ENCODE results near the gene MAP9. TPM values are rescaled to one million over a fixed set of nuclear protein-coding genes. Genes with fewer than 3 reads are reported as not detected.

Gene MAP9
- total and polyA plus RNA-seq, 2 experiments from 2014 or later = 16.0 to 33.7 TPM

DNA sequence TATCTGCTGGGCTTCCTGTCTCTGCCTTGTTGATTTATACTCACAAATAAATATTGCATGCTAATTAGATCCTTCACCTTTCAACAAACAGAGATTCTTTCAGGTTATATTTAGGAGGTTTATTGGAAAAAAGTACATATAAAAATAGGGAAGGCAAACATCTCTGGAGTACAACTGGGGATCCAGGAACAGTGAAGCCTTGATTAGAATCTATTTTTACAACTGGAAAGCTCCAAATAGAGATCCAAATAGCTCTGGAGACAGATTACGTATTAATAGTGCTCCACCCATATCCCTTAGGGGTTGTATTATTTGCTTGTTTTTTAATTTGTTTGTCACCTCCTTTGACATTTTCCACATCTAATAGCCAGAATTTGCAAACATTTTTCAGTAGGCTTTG lies 46.9 kb upstream of the MAP9 start (continued):
- TF ChIP-seq, protein P1, sequence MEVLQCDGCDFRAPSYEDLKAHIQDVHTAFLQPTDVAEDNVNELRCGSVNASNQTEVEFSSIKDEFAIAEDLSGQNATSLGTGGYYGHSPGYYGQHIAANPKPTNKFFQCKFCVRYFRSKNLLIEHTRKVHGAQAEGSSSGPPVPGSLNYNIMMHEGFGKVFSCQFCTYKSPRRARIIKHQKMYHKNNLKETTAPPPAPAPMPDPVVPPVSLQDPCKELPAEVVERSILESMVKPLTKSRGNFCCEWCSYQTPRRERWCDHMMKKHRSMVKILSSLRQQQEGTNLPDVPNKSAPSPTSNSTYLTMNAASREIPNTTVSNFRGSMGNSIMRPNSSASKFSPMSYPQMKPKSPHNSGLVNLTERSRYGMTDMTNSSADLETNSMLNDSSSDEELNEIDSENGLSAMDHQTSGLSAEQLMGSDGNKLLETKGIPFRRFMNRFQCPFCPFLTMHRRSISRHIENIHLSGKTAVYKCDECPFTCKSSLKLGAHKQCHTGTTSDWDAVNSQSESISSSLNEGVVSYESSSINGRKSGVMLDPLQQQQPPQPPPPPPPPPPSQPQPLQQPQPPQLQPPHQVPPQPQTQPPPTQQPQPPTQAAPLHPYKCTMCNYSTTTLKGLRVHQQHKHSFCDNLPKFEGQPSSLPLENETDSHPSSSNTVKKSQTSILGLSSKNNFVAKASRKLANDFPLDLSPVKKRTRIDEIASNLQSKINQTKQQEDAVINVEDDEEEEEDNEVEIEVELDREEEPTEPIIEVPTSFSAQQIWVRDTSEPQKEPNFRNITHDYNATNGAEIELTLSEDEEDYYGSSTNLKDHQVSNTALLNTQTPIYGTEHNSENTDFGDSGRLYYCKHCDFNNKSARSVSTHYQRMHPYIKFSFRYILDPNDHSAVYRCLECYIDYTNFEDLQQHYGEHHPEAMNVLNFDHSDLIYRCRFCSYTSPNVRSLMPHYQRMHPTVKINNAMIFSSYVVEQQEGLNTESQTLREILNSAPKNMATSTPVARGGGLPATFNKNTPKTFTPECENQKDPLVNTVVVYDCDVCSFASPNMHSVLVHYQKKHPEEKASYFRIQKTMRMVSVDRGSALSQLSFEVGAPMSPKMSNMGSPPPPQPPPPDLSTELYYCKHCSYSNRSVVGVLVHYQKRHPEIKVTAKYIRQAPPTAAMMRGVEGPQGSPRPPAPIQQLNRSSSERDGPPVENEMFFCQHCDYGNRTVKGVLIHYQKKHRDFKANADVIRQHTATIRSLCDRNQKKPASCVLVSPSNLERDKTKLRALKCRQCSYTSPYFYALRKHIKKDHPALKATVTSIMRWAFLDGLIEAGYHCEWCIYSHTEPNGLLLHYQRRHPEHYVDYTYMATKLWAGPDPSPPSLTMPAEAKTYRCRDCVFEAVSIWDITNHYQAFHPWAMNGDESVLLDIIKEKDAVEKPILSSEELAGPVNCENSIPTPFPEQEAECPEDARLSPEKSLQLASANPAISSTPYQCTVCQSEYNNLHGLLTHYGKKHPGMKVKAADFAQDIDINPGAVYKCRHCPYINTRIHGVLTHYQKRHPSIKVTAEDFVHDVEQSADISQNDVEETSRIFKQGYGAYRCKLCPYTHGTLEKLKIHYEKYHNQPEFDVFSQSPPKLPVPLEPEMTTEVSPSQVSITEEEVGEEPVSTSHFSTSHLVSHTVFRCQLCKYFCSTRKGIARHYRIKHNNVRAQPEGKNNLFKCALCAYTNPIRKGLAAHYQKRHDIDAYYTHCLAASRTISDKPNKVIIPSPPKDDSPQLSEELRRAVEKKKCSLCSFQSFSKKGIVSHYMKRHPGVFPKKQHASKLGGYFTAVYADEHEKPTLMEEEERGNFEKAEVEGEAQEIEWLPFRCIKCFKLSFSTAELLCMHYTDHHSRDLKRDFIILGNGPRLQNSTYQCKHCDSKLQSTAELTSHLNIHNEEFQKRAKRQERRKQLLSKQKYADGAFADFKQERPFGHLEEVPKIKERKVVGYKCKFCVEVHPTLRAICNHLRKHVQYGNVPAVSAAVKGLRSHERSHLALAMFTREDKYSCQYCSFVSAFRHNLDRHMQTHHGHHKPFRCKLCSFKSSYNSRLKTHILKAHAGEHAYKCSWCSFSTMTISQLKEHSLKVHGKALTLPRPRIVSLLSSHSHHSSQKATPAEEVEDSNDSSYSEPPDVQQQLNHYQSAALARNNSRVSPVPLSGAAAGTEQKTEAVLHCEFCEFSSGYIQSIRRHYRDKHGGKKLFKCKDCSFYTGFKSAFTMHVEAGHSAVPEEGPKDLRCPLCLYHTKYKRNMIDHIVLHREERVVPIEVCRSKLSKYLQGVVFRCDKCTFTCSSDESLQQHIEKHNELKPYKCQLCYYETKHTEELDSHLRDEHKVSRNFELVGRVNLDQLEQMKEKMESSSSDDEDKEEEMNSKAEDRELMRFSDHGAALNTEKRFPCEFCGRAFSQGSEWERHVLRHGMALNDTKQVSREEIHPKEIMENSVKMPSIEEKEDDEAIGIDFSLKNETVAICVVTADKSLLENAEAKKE (CRISPR knock-in tag; IDR thresholded peaks at IDR 0.05) = no peak

DNA sequence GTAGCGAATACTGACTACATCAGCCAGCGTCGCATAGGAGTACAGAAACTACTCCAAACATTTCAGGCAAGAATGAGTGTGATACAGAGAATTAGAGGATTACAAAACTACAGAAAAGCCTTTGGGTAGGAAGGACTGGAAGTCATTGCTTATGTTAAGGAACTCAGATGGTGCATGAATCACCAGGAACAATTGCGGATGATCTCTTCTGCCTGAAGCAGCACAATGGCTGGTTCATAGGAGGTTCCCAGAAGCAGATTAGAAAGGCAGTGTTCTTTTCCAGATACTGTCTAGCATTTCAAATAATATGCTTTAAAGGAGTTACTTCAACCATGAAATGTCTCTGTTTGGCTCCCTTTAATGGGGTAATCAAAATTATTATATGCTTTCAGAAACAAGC lies 42.5 kb upstream of the MAP9 start:
- Histone ChIP-seq H3K4me3 (no peak overlapping the region), H3K36me3 (ENCODE audit: insufficient read depth) (no peaks in the 10 kb centered on the region), H4K20me1 (replicated peaks; ENCODE audit: insufficient read depth) (no peaks in the 10 kb centered on the region), H3K79me2 (replicated peaks; ENCODE audit: insufficient read depth) (no peaks in the 10 kb centered on the region), H3K27me3 (ENCODE audit: insufficient read depth) (peaks cover 60% of the 10 kb centered on the region), H3K4me1 (ENCODE audit: insufficient read depth) (no peaks in the 10 kb centered on the region), H3K27ac (ENCODE audit: low read depth) (no peak overlapping the region), H3F3A (replicated peaks; ENCODE audit: low read depth) (no peaks in the 10 kb centered on the region), H2AFZ (no peak overlapping the region), H3K4me2 (no peak overlapping the region), H3K9me2 (ENCODE audit: insufficient read depth) (no peaks in the 10 kb centered on the region)
- no peaks in the 10 kb centered on the region for H3K36me3 Mint-ChIP-seq (ENCODE audit: low read depth)
- peaks cover 4% of the 10 kb centered on the region; the same call in 1 of the 3 replicates for H3K9me3 Mint-ChIP-seq
- H3K27me3 Mint-ChIP-seq (ENCODE audit: insufficient read depth, low read depth, poor library complexity) = peaks cover 43% of the 10 kb centered on the region
- no peaks in the 10 kb centered on the region for H3K4me1 Mint-ChIP-seq
- ATAC-seq = no peak
- H3K4me3 Mint-ChIP-seq = no peak overlapping the region
- no peak for DNase-seq (ENCODE audit: low spot score)
- no peak overlapping the region for H3K27ac Mint-ChIP-seq
- TF ChIP-seq EZH2phosphoT487 (IDR thresholded peaks at IDR 0.05; ENCODE audit: unreplicated experiment) (no peak), POLR2AphosphoS5 (IDR thresholded peaks at IDR 0.05; ENCODE audit: low read depth) (no peak), ZNF331 (CRISPR knock-in tag; IDR thresholded peaks at IDR 0.05; ENCODE audit: low read depth) (no peak), CREB1 (CRISPR knock-in tag; IDR thresholded peaks at IDR 0.05; ENCODE audit: low read depth) (no peak), ZNF114 (CRISPR knock-in tag; IDR thresholded peaks at IDR 0.05) (no peak), JUNB (IDR thresholded peaks at IDR 0.05; ENCODE audit: unreplicated experiment) (no peak), NANOG (IDR thresholded peaks at IDR 0.05; ENCODE audit: borderline replicate concordance) (no peak), EZH2 (IDR thresholded peaks at IDR 0.05; ENCODE audit: low read depth, unreplicated experiment) (no peak), STAT1 (IDR thresholded peaks at IDR 0.05; ENCODE audit: unreplicated experiment) (no peak)
- TF ChIP-seq, protein P2, sequence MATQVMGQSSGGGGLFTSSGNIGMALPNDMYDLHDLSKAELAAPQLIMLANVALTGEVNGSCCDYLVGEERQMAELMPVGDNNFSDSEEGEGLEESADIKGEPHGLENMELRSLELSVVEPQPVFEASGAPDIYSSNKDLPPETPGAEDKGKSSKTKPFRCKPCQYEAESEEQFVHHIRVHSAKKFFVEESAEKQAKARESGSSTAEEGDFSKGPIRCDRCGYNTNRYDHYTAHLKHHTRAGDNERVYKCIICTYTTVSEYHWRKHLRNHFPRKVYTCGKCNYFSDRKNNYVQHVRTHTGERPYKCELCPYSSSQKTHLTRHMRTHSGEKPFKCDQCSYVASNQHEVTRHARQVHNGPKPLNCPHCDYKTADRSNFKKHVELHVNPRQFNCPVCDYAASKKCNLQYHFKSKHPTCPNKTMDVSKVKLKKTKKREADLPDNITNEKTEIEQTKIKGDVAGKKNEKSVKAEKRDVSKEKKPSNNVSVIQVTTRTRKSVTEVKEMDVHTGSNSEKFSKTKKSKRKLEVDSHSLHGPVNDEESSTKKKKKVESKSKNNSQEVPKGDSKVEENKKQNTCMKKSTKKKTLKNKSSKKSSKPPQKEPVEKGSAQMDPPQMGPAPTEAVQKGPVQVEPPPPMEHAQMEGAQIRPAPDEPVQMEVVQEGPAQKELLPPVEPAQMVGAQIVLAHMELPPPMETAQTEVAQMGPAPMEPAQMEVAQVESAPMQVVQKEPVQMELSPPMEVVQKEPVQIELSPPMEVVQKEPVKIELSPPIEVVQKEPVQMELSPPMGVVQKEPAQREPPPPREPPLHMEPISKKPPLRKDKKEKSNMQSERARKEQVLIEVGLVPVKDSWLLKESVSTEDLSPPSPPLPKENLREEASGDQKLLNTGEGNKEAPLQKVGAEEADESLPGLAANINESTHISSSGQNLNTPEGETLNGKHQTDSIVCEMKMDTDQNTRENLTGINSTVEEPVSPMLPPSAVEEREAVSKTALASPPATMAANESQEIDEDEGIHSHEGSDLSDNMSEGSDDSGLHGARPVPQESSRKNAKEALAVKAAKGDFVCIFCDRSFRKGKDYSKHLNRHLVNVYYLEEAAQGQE (IDR thresholded peaks at IDR 0.05; ENCODE audit: unreplicated experiment) = no peak
- TF ChIP-seq, protein P3, sequence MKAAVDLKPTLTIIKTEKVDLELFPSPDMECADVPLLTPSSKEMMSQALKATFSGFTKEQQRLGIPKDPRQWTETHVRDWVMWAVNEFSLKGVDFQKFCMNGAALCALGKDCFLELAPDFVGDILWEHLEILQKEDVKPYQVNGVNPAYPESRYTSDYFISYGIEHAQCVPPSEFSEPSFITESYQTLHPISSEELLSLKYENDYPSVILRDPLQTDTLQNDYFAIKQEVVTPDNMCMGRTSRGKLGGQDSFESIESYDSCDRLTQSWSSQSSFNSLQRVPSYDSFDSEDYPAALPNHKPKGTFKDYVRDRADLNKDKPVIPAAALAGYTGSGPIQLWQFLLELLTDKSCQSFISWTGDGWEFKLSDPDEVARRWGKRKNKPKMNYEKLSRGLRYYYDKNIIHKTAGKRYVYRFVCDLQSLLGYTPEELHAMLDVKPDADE (IDR thresholded peaks at IDR 0.05) = no peak
- TF ChIP-seq, protein P4, sequence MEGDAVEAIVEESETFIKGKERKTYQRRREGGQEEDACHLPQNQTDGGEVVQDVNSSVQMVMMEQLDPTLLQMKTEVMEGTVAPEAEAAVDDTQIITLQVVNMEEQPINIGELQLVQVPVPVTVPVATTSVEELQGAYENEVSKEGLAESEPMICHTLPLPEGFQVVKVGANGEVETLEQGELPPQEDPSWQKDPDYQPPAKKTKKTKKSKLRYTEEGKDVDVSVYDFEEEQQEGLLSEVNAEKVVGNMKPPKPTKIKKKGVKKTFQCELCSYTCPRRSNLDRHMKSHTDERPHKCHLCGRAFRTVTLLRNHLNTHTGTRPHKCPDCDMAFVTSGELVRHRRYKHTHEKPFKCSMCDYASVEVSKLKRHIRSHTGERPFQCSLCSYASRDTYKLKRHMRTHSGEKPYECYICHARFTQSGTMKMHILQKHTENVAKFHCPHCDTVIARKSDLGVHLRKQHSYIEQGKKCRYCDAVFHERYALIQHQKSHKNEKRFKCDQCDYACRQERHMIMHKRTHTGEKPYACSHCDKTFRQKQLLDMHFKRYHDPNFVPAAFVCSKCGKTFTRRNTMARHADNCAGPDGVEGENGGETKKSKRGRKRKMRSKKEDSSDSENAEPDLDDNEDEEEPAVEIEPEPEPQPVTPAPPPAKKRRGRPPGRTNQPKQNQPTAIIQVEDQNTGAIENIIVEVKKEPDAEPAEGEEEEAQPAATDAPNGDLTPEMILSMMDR (conservative IDR thresholded peaks at IDR 0.05; ENCODE audit: low read depth in 2 of 2) = no peak

Measured in GM23338 (cell line).